BE2C (cell line): ENCODE data around the gene CCDC184.
"Not testable (repeated sequence)": the region's sequence is repeated elsewhere in the genome, so short reads cannot be mapped to it uniquely, and the experiment has no call there.

ENCODE experiments used
- DNase-seq: peaks from one replicate; pipeline ENCODE4 v3.0.0-alpha.2; 2020
- H3K27me3 ChIP-seq: fragments of 250-450 bp; sonication (Bioruptor Pico); 2 replicates; pipeline ENCODE4 v1.5.1; 2020; ENCODE audit warnings: mild to moderate bottlenecking
- H3K36me3 ChIP-seq: fragments of 250-450 bp; sonication (Bioruptor Pico); 2 replicates; pipeline ENCODE4 v1.5.1; 2020; ENCODE audit warnings: mild to moderate bottlenecking
- H3K4me1 ChIP-seq: fragments of 250-450 bp; sonication (Bioruptor Pico); 2 replicates; pipeline ENCODE4 v1.5.1; 2020
- H3K4me3 ChIP-seq: 2 replicates; pipeline ENCODE4 v1.5.1; 2011; ENCODE audit warnings: low read depth, low read length
- H3K9me3 ChIP-seq: fragments of 250-450 bp; sonication (Bioruptor Pico); 2 replicates; pipeline ENCODE4 v1.5.1; 2020
- TF ChIP-seq, protein P1 (sequence below): IDR thresholded peaks from 2 replicates; pipeline ENCODE4 v1.5.1; 2012; ENCODE audit warnings: mild to moderate bottlenecking, low read depth, low read length

The CCDC184 gene

DNA sequence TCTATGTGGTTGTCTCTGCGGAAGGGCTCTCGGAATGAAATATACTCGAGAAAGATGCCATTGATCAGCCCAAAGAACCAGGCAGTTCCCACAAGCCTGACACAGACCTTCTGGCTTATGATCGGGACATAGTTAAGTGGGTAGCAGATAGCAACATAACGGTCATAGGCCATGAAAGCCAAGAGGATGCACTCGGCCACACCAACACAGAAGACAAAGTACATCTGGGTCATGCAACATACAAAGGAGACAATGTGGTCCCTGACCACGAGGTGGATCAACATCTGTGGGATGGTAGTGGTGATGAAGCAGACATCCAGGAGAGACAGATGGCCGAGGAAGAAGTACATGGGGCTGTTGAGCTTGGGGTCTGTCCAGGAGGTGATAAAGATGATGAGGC is 19.3 kb downstream of the CCDC184 start:
- Histone ChIP-seq H3K4me1 (peaks cover 3% of the 10 kb centered on the region; the same call in 1 of the 2 replicates), H3K9me3 (no peaks in the 10 kb centered on the region), H3K36me3 (no peaks in the 10 kb centered on the region), H3K4me3 (no peak overlapping the region), H3K27me3 (peaks cover 15% of the 10 kb centered on the region)
- no peak for DNase-seq
- TF ChIP-seq, protein P1, sequence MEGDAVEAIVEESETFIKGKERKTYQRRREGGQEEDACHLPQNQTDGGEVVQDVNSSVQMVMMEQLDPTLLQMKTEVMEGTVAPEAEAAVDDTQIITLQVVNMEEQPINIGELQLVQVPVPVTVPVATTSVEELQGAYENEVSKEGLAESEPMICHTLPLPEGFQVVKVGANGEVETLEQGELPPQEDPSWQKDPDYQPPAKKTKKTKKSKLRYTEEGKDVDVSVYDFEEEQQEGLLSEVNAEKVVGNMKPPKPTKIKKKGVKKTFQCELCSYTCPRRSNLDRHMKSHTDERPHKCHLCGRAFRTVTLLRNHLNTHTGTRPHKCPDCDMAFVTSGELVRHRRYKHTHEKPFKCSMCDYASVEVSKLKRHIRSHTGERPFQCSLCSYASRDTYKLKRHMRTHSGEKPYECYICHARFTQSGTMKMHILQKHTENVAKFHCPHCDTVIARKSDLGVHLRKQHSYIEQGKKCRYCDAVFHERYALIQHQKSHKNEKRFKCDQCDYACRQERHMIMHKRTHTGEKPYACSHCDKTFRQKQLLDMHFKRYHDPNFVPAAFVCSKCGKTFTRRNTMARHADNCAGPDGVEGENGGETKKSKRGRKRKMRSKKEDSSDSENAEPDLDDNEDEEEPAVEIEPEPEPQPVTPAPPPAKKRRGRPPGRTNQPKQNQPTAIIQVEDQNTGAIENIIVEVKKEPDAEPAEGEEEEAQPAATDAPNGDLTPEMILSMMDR: no peak

GRCh38 chr12:48203192-48203591 is 19.7 kb downstream of the CCDC184 start, which contains the start of gene OR10AD1:
Gene OR10AD1, minus strand, starts transcription at chr12:48203292. Its CDS starts 0 bp downstream, at chr12:48203292.
- Histone ChIP-seq H3K4me3 (no peak within 1 kb of the TSS), H3K4me1 (peaks cover 3% of the 10 kb centered on the region; the same call in 1 of the 2 replicates), H3K27me3 (peaks cover 15% of the 10 kb centered on the region), H3K9me3 (no peaks in the 10 kb centered on the region), H3K36me3 (no peaks in the 10 kb centered on the region)
- no peak for DNase-seq
- TF ChIP-seq, protein P1: no peak

DNA sequence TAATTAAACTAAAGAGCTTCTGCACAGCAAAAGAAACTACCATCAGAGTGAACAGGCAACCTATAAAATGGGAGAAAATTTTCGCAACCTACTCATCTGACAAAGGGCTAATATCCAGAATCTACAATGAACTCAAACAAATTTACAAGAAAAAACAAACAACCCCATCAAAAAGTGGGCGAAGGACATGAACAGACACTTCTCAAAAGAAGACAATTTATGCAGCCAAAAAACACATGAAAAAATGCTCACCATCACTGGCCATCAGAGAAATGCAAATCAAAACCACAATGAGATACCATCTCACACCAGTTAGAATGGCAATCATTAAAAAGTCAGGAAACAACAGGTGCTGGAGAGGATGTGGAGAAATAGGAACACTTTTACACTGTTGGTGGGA is 26.1 kb downstream of the CCDC184 start:
- not testable (repeated sequence) for H3K27me3 ChIP-seq, H3K36me3 ChIP-seq, DNase-seq, H3K4me1 ChIP-seq, H3K9me3 ChIP-seq, H3K4me3 ChIP-seq

GRCh38 chr12:48216785-48217184 is 33.3 kb downstream of the CCDC184 start:
- no peak for DNase-seq
- Histone ChIP-seq H3K27me3 (peaks cover 13% of the 10 kb centered on the region), H3K4me1 (no peaks in the 10 kb centered on the region), H3K9me3 (no peaks in the 10 kb centered on the region), H3K36me3 (no peaks in the 10 kb centered on the region), H3K4me3 (no peak overlapping the region)
- TF ChIP-seq, protein P1: no peak

DNA sequence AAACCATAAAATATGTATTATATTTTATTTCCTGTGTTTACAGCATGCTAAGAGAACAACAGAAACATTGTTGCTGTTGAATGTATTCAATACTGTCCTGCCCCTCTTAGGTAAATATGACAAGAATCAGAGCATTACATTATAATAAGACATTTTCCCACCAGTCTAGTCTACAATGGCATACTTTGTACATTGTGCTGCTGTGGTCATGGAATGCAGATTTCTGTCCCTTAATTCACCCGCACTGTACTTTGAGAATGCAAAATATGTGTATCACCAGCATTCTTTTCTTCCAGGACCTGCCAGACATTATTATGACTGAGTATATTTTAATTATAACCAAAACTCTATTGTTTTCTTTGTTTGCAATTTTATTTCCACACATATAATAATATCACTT is 36.2 kb downstream of the CCDC184 start:
- TF ChIP-seq, protein P1: no peak
- H3K27me3 ChIP-seq: peaks cover 12% of the 10 kb centered on the region
- DNase-seq: no peak
- H3K4me1 ChIP-seq: no peaks in the 10 kb centered on the region
- H3K36me3 ChIP-seq: no peaks in the 10 kb centered on the region
- H3K9me3 ChIP-seq: no peaks in the 10 kb centered on the region
- no peak overlapping the region for H3K4me3 ChIP-seq

- Histone ChIP-seq H3K27me3 (peaks cover 7% of the 10 kb centered on the region; the same call in 1 of the 2 replicates), H3K4me3 (no peak overlapping the region), H3K9me3 (no peaks in the 10 kb centered on the region), H3K36me3 (no peaks in the 10 kb centered on the region), H3K4me1 (no peaks in the 10 kb centered on the region)
- TF ChIP-seq, protein P1: no peak
- no peak for DNase-seq
Measured at GRCh38 chr12:48220701-48221100, 37.3 kb downstream of the CCDC184 start.

DNA sequence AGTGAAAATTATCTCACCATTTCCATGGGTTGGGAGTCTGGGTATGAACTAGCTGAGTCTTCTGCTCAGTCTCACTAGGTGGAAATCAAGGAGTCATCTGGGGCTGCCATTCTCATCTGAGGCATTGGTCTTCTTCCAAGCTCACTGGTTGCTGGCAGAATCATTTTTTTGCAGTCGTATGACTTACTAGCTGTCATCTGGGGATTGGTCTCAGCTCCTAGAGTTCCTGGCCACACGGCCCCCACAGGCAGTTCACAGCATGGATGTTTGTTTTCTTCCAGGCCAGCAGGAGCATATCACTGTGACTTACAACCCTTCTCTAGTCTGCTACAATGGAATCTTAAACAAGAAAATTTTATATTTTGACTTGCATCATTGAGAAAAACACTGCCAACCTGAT is 38.2 kb downstream of the CCDC184 start:
- TF ChIP-seq, protein P1: no peak
- DNase-seq: no peak
- Histone ChIP-seq H3K4me3 (no peak overlapping the region), H3K27me3 (peaks cover 1% of the 10 kb centered on the region; the same call in 1 of the 2 replicates), H3K36me3 (no peaks in the 10 kb centered on the region), H3K4me1 (no peaks in the 10 kb centered on the region), H3K9me3 (no peaks in the 10 kb centered on the region)

GRCh38 chr12:48224533-48224932 is 41.1 kb downstream of the CCDC184 start:
- H3K27me3 ChIP-seq, H3K4me1 ChIP-seq, DNase-seq, H3K4me3 ChIP-seq, H3K9me3 ChIP-seq, H3K36me3 ChIP-seq: not testable (repeated sequence)

DNA sequence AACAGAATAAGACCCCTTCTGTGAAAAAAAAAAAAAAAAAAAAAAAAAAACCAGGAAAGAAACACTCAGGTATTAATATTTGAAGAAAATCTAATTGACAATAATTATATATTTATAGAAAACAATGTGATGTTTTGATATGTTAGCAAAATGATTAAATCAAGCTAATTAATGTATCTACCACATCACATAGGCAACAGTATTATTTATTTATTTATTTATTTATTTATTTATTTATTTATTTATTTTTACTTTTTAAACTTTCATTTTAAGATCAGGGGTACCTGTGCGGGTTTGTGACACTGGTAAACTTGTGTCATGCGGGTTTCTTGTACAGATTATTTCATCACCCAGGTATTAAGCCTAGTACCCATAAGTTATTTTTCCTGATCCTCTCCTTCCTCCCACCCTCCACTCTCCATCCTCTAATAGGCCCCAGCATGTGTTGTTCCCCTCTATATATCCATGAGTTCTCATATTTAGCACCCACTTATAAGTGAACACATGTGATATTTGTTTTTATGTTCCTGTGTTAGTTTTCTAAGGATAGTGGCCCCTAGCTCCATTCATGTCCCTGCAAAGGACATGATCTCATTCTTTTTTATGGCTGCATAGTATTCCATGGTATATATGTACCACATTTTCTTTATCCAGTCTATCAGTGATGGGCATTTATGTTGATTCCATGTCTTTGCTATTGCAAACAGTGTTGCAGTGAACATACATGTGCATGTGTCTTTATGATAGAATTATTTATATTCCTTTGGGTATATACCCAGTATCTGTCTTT is 47.9 kb downstream of the CCDC184 start:
- not testable (repeated sequence) for H3K27me3 ChIP-seq, H3K36me3 ChIP-seq, H3K4me1 ChIP-seq, DNase-seq, H3K9me3 ChIP-seq, H3K4me3 ChIP-seq
